ENCODE results near the gene ING5. TPM values are rescaled to one million over a fixed set of nuclear protein-coding genes. Genes with fewer than 3 reads are reported as not detected.

Gene ING5
- total RNA-seq, 6 donors from 2014 or later = 20.2 to 181 (median 41.5) TPM

GRCh38 chr2:241762933-241763369, 61.1 kb downstream of the ING5 start:
- DNase-seq (peak; percentile 28 to 52), ATAC-seq (ENCODE audit: low FRiP score in 2 of 2) (peak; percentile 58 to 71)
- peak overlapping the region in 1 of 4 donors; percentile 16 for H3K27ac ChIP-seq
- no peaks in the 10 kb centered on the region for H3K27me3 ChIP-seq
- H3K4me1 ChIP-seq = no peaks in the 10 kb centered on the region
- peaks cover 0 to 5% (median 2%) of the 10 kb centered on the region in 4 donors for H3K9me3 ChIP-seq
- H3K36me3 ChIP-seq = peaks cover 0 to 28% (median 6%) of the 10 kb centered on the region in 4 donors
- 67 to 87% methylated on average over 10 to 13 of the region's 13 CpGs for WGBS, 2 donors
- H3K4me3 ChIP-seq = no peak overlapping the region
- TF ChIP-seq EP300 (IDR thresholded peaks at IDR 0.05) = no peak
- no peak for TF ChIP-seq POLR2AphosphoS5 (IDR thresholded peaks at IDR 0.05)
- TF ChIP-seq CTCF (IDR thresholded peaks at IDR 0.05) = no peak
- no peak for TF ChIP-seq POLR2A (IDR thresholded peaks at IDR 0.05)

DNA sequence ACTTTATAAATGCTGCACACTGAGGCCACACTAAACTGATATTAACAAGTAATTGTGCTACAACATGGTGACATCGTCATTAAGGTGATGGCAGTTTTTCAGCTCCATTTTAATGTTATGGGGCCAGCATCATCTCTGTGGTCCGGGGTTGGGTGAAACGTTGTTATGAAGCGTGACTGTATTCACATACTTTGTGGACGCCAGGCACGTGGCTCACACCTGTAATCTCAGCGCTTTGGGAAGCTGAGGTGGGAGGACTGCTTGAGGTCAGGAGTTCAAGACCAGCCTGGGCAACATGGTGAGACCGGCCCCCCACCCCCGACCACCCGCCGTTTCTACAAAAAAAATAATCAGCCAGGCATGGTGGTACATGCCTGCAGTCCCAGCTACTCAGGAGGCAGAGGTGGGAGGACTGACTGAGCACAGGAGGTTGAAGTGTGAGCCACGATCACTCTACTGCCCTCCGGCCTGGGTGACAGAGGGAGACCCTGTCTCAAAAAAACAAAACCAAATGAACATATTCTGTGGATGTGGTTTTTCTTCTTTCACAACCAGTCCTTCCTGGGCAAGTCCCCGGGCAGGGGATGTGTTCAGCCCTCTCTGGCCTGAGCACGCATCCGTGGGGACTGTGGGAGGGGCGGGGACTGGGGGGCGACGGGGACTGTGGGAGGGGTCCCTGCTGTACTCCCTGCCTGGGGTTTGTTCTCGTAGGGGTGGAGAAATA, 61.9 kb downstream of the ING5 start:
- peak; percentile 17 to 39 for DNase-seq

GRCh38 chr2:241764275-241765241, 62.7 kb downstream of the ING5 start:
- Histone ChIP-seq H3K27ac (no peak overlapping the region), H3K27me3 (no peaks in the 10 kb centered on the region), H3K36me3 (peaks cover 0 to 18% (median 7%) of the 10 kb centered on the region in 4 donors), H3K4me1 (no peaks in the 10 kb centered on the region), H3K9me3 (peaks cover 0 to 5% (median 2%) of the 10 kb centered on the region in 4 donors), H3K4me3 (no peak overlapping the region)
- 86 to 87% methylated on average over 20 to 26 of the region's 27 CpGs for WGBS, 2 donors
- DNase-seq (peak; percentile 18 to 64), ATAC-seq (ENCODE audit: low FRiP score in 2 of 2) (peak in 1 of 2 donors; percentile 22)
- no peak for TF ChIP-seq POLR2A (IDR thresholded peaks at IDR 0.05)
- no peak for TF ChIP-seq POLR2AphosphoS5 (IDR thresholded peaks at IDR 0.05)
- TF ChIP-seq CTCF (IDR thresholded peaks at IDR 0.05) = no peak
- TF ChIP-seq EP300 (IDR thresholded peaks at IDR 0.05) = no peak

More for the DNA sequence above, 61.9 kb downstream of the ING5 start:
- Histone ChIP-seq H3K9me3 (peaks cover 0 to 5% (median 2%) of the 10 kb centered on the region in 4 donors), H3K36me3 (peaks cover 0 to 25% (median 8%) of the 10 kb centered on the region in 4 donors), H3K4me1 (no peaks in the 10 kb centered on the region), H3K27me3 (no peaks in the 10 kb centered on the region), H3K4me3 (no peak overlapping the region), H3K27ac (peak overlapping the region in 1 of 4 donors; percentile 14)
- 66 to 74% methylated on average over 13 to 20 of the region's 20 CpGs for WGBS, 2 donors
- no peak for TF ChIP-seq EP300 (IDR thresholded peaks at IDR 0.05)
- no peak for TF ChIP-seq POLR2A (IDR thresholded peaks at IDR 0.05)
- no peak for TF ChIP-seq POLR2AphosphoS5 (IDR thresholded peaks at IDR 0.05)
- TF ChIP-seq CTCF (IDR thresholded peaks at IDR 0.05) = no peak
- no peak for ATAC-seq (ENCODE audit: low FRiP score in 2 of 2)

- Histone ChIP-seq H3K27ac (no peak overlapping the region), H3K9me3 (no peaks in the 10 kb centered on the region), H3K27me3 (no peaks in the 10 kb centered on the region), H3K4me3 (no peak overlapping the region), H3K4me1 (peaks cover 7 to 14% (median 9%) of the 10 kb centered on the region in 4 donors), H3K36me3 (peaks cover 0 to 10% (median 7%) of the 10 kb centered on the region in 4 donors)
- WGBS, 2 donors = 93 to 94% methylated on average over 22 to 30 of the region's 37 CpGs
- ATAC-seq (ENCODE audit: low FRiP score in 2 of 2) = no peak
- peak in 1 of 2 donors; percentile 80 for DNase-seq
- TF ChIP-seq CTCF (IDR thresholded peaks at IDR 0.05) (no peak), POLR2A (IDR thresholded peaks at IDR 0.05) (no peak), POLR2AphosphoS5 (IDR thresholded peaks at IDR 0.05) (no peak), EP300 (IDR thresholded peaks at IDR 0.05) (no peak)
Observed at GRCh38 chr2:241767464-241768250, 65.8 kb downstream of the ING5 start.
